ENCODE results near the gene IZUMO4. TPM values are rescaled to one million over a fixed set of nuclear protein-coding genes. Genes with fewer than 3 reads are reported as not detected.

The IZUMO4 gene
- total RNA-seq, 1 experiment from 2014 or later, result 5.3 TPM

- TF ChIP-seq CTCF (IDR thresholded peaks at IDR 0.05; ENCODE audit: unreplicated experiment), result no peak
- peaks cover 47% of the 10 kb centered on the region for H3K36me3 Mint-ChIP-seq (ENCODE audit: insufficient read depth, unreplicated experiment)
Measured at GRCh38 chr19:2144190-2144589, 47.5 kb downstream of the IZUMO4 start.

GRCh38 chr19:2145831-2146241 is 49.1 kb downstream of the IZUMO4 start:
- no peak for TF ChIP-seq CTCF (IDR thresholded peaks at IDR 0.05; ENCODE audit: unreplicated experiment)
- Mint-ChIP-seq H3K4me1 (ENCODE audit: insufficient read depth, unreplicated experiment) (peaks cover 5% of the 10 kb centered on the region), H3K27me3 (ENCODE audit: insufficient read depth, unreplicated experiment) (no peaks in the 10 kb centered on the region), H3K4me3 (ENCODE audit: unreplicated experiment) (no peak overlapping the region), H3K27ac (ENCODE audit: low read depth, unreplicated experiment) (no peak overlapping the region), H3K9me3 (ENCODE audit: unreplicated experiment) (no peaks in the 10 kb centered on the region), H3K36me3 (ENCODE audit: insufficient read depth, unreplicated experiment) (peaks cover 37% of the 10 kb centered on the region)
- intact Hi-C loops (cut with micrococcal nuclease), result no loop called here
- BruUV-seq (replicated peaks), result no TSS peak
- ChIA-PET CTCF (interaction anchor here (0.6 to 0.7 kb wide), 2 partner anchors 90 to 141 kb away, joined by 3 read pairs; partner anchors contain the start of gene PLEKHJ1), POLR2A (interaction anchor here (1.2 kb wide), 1 partner anchor 9 kb away, joined by 3 read pairs; no protein-coding TSS in a partner anchor)
- DNase-seq (ENCODE audit: unreplicated experiment), result no peak

More at GRCh38 chr19:2144190-2144589, 47.5 kb downstream of the IZUMO4 start:
- no TSS peak for BruUV-seq (replicated peaks)
- no peak for DNase-seq (ENCODE audit: unreplicated experiment)
- no peak overlapping the region for H3K4me3 Mint-ChIP-seq (ENCODE audit: unreplicated experiment)
- H3K4me1 Mint-ChIP-seq (ENCODE audit: insufficient read depth, unreplicated experiment), result peaks cover 5% of the 10 kb centered on the region
- intact Hi-C loops (cut with micrococcal nuclease), result no loop called here
- POLR2A ChIA-PET, result no interaction called here
- no peaks in the 10 kb centered on the region for H3K9me3 Mint-ChIP-seq (ENCODE audit: unreplicated experiment)
- H3K27ac Mint-ChIP-seq (ENCODE audit: low read depth, unreplicated experiment), result no peak overlapping the region
- H3K27me3 Mint-ChIP-seq (ENCODE audit: insufficient read depth, unreplicated experiment), result no peaks in the 10 kb centered on the region
- CTCF ChIA-PET, result no interaction called here

DNA sequence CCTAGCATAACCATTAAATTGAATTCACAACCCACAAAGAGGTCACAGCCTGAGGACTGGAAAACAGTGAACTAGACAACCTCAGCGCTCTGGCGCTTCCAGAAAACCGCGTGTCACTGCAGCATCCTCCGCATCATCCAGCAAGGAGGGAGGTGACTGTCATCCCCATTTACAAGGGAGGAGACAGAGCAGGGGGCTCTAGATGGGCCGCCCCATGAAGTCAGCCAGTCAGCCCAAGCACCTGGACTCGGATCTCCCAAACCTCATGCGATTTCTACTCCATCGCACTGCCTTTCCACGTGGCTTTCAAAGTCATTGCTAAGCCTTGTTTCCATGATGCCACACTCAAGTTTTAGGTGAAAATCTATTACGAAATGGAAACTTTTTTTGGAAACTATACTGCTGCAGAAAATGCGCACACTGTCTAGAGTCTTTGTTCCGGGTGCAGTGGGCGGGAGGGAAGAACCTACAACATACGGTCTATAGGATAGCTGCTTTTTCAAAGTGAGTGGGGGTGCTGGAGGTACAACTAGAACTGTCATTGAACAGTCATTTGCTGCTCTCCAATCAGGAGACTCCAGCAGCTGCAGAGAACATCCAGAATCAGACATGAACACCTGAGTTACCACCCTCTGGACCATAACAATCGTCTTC is 51.9 kb downstream of the IZUMO4 start:
- Mint-ChIP-seq H3K9me3 (ENCODE audit: unreplicated experiment) (no peaks in the 10 kb centered on the region), H3K36me3 (ENCODE audit: insufficient read depth, unreplicated experiment) (peaks cover 34% of the 10 kb centered on the region), H3K4me3 (ENCODE audit: unreplicated experiment) (no peak overlapping the region), H3K27ac (ENCODE audit: low read depth, unreplicated experiment) (peak overlapping the region; percentile 55), H3K27me3 (ENCODE audit: insufficient read depth, unreplicated experiment) (no peaks in the 10 kb centered on the region), H3K4me1 (ENCODE audit: insufficient read depth, unreplicated experiment) (peaks cover 5% of the 10 kb centered on the region)
- POLR2A ChIA-PET, result interaction anchor here (0.5 to 1.4 kb wide), 2 partner anchors 20 to 721 kb away, joined by 3 to 4 read pairs; no protein-coding TSS in a partner anchor
- intact Hi-C loops (cut with micrococcal nuclease), result no loop called here
- no peak for DNase-seq (ENCODE audit: unreplicated experiment)
- no TSS peak for BruUV-seq (replicated peaks)
- no peak for TF ChIP-seq CTCF (IDR thresholded peaks at IDR 0.05; ENCODE audit: unreplicated experiment)
- CTCF ChIA-PET, result interaction anchor here (0.6 to 0.7 kb wide), 2 partner anchors 10 to 41 kb away, joined by 3 to 4 read pairs; no protein-coding TSS in a partner anchor

Other genes starting within 250 kb of the IZUMO4 start
- 28.7 and 36.4 TPM in 2 replicates for gene REXO1, start 248.4 kb upstream of the IZUMO4 start, total RNA-seq (2022)
- gene KLF16, start 233.3 kb upstream of the IZUMO4 start, total RNA-seq (2022), result 27.0 and 45.5 TPM in 2 replicates
- 38.9 and 39.5 TPM in 2 replicates for gene ABHD17A, start 211.4 kb upstream of the IZUMO4 start, total RNA-seq (2022)
- 6.8 and 6.9 TPM in 2 replicates for gene ADAT3, start 191.5 kb upstream of the IZUMO4 start, total RNA-seq (2022)
- gene SCAMP4, start 191.5 kb upstream of the IZUMO4 start, total RNA-seq (2022), result 48.7 and 67.2 TPM in 2 replicates
- 48.5 and 54.4 TPM in 2 replicates for gene CSNK1G2, start 155.7 kb upstream of the IZUMO4 start, total RNA-seq (2022)
- 53.1 and 53.4 TPM in 2 replicates for gene BTBD2, start 81.2 kb upstream of the IZUMO4 start, total RNA-seq (2022)
- gene MKNK2, start 45.7 kb upstream of the IZUMO4 start, total RNA-seq (2022), result 146 and 224 TPM in 2 replicates
- gene MOB3A, start 589 bp upstream of the IZUMO4 start, total RNA-seq (2022), result 40.9 and 47.2 TPM in 2 replicates
- 172 and 181 TPM in 2 replicates for gene AP3D1, start 54.7 kb downstream of the IZUMO4 start, total RNA-seq (2022)
- 27.0 and 28.4 TPM in 2 replicates for gene DOT1L, start 67.0 kb downstream of the IZUMO4 start, total RNA-seq (2022)
- gene PLEKHJ1, start 139.4 kb downstream of the IZUMO4 start, total RNA-seq (2022), result 44.3 and 54.1 TPM in 2 replicates
- 101 and 119 TPM in 2 replicates for gene SF3A2, start 139.9 kb downstream of the IZUMO4 start, total RNA-seq (2022)
- gene AMH, start 152.4 kb downstream of the IZUMO4 start, total RNA-seq (2022), result 11.9 and 21.2 TPM in 2 replicates
- 0.37 and 0.49 TPM in 2 replicates for gene JSRP1, start 159.5 kb downstream of the IZUMO4 start, total RNA-seq (2022)
- gene PEAK3, start 185.3 kb downstream of the IZUMO4 start, total RNA-seq (2022), result not detected in 2 replicates
- gene LINGO3, start 211.2 kb downstream of the IZUMO4 start, total RNA-seq (2022), result not detected in 2 replicates
- 135 and 152 TPM in 2 replicates for gene LSM7, start 231.7 kb downstream of the IZUMO4 start, total RNA-seq (2022)
- 70.1 and 70.9 TPM in 2 replicates for gene SPPL2B, start 231.8 kb downstream of the IZUMO4 start, total RNA-seq (2022)

Measured in MCF 10A (cell line).